Astrocyte (in vitro differentiated cells and primary cell): Measurements from ENCODE around the gene IL36G. TPM values are rescaled to one million over a fixed set of nuclear protein-coding genes. Genes with fewer than 3 reads are reported as not detected.

Source experiments
- DNase-seq: peaks from one replicate; pipeline ENCODE4 v3.0.0-alpha.2; 2010; ENCODE audit warnings: low read depth
- FAIRE-seq: peaks from 2 replicates; lab custom pipeline; 2011; peaks lifted over from hg19 to GRCh38; lab: Jason Lieb, UNC
- H2AFZ ChIP-seq: 2 replicates; pipeline ENCODE4 v1.6.0; 2012; ENCODE audit warnings: low read depth, low read length, inconsistent platforms
- H3K27ac ChIP-seq: 2 replicates; pipeline ENCODE4 v1.5.1; 2011; ENCODE audit warnings: low read depth, low read length, inconsistent platforms
- H3K27me3 ChIP-seq: 2 replicates; pipeline ENCODE4 v1.6.0; 2011; ENCODE audit warnings: low read length, inconsistent platforms; ENCODE audit not compliant: insufficient read depth
- H3K36me3 ChIP-seq: 2 replicates; pipeline ENCODE4 v1.5.1; 2011; ENCODE audit warnings: low read length, inconsistent platforms; ENCODE audit not compliant: insufficient read depth
- H3K4me1 ChIP-seq: 2 replicates; pipeline ENCODE4 v1.5.1; 2011; ENCODE audit warnings: low read length, inconsistent platforms; ENCODE audit not compliant: insufficient read depth
- H3K4me2 ChIP-seq: 2 replicates; pipeline ENCODE4 v1.6.0; 2012; ENCODE audit warnings: low read length, inconsistent platforms
- H3K4me3 ChIP-seq: 2 replicates; pipeline ENCODE4 v1.5.1; 2011; ENCODE audit warnings: low read depth, mild to moderate bottlenecking, low read length, inconsistent platforms; ENCODE audit not compliant: insufficient read depth
- H3K79me2 ChIP-seq: 2 replicates; pipeline ENCODE4 v1.6.0; 2012; ENCODE audit warnings: mild to moderate bottlenecking, low read length, inconsistent platforms; ENCODE audit not compliant: insufficient read depth
- H3K9ac ChIP-seq: 2 replicates; pipeline ENCODE4 v1.6.0; 2012; ENCODE audit warnings: mild to moderate bottlenecking, low read length, inconsistent platforms
- H3K9me3 ChIP-seq: 2 replicates; pipeline ENCODE4 v1.5.1; 2012; ENCODE audit warnings: low read depth, mild to moderate bottlenecking, low read length, inconsistent platforms; ENCODE audit not compliant: insufficient read depth
- H4K20me1 ChIP-seq: 2 replicates; pipeline ENCODE4 v1.6.0; 2012; ENCODE audit warnings: low read length, inconsistent platforms; ENCODE audit not compliant: insufficient read depth
- H3K27ac Mint-ChIP-seq: one replicate; pipeline ENCODE4 v1.8.0; 2021; ENCODE audit warnings: mild to moderate bottlenecking, mixed read lengths; ENCODE audit not compliant: unreplicated experiment
- H3K27me3 Mint-ChIP-seq: one replicate; pipeline ENCODE4 v1.8.0; 2021; ENCODE audit warnings: low read depth, mixed read lengths; ENCODE audit not compliant: unreplicated experiment
- H3K36me3 Mint-ChIP-seq: one replicate; pipeline ENCODE4 v1.8.0; 2021; ENCODE audit warnings: low read depth, mixed read lengths; ENCODE audit not compliant: unreplicated experiment
- H3K4me1 Mint-ChIP-seq: one replicate; pipeline ENCODE4 v1.8.0; 2021; ENCODE audit warnings: low read depth, mixed read lengths; ENCODE audit not compliant: unreplicated experiment
- H3K4me3 Mint-ChIP-seq: one replicate; pipeline ENCODE4 v1.8.0; 2021; ENCODE audit warnings: mild to moderate bottlenecking, moderate library complexity, mixed read lengths; ENCODE audit not compliant: unreplicated experiment
- H3K9me3 Mint-ChIP-seq: one replicate; pipeline ENCODE4 v1.8.0; 2021; ENCODE audit warnings: mild to moderate bottlenecking, mixed read lengths; ENCODE audit not compliant: unreplicated experiment
- CTCF ChIP-seq: IDR thresholded peaks from 2 replicates; pipeline ENCODE4 v1.5.1; 2011; ENCODE audit warnings: low read depth, mild to moderate bottlenecking, inconsistent platforms, low read length, moderate library complexity; ENCODE audit not compliant: insufficient read depth
- EZH2 ChIP-seq: IDR thresholded peaks from 2 replicates; pipeline ENCODE4 v1.6.1; 2012; ENCODE audit warnings: mild to moderate bottlenecking, low read length, inconsistent platforms; ENCODE audit not compliant: insufficient read depth
- total RNA-seq: library from RNA; stranded (reverse); gene quantifications from 2 replicates; pipeline ENCODE4 v1.2.1, GENCODE V29; 2021

The IL36G gene
- total RNA-seq, 1 donor from 2014 or later, result not detected

- Histone ChIP-seq H3K4me1 (no peaks in the 10 kb centered on the region), H4K20me1 (no peaks in the 10 kb centered on the region), H3K79me2 (no peaks in the 10 kb centered on the region), H3K4me3 (no peak overlapping the region), H3K9ac (no peak overlapping the region), H3K4me2 (no peak overlapping the region), H3K27me3 (peaks cover 3% of the 10 kb centered on the region), H2AFZ (no peak overlapping the region), H3K36me3 (no peaks in the 10 kb centered on the region), H3K9me3 (no peaks in the 10 kb centered on the region), H3K27ac (no peak overlapping the region)
- Mint-ChIP-seq H3K27me3 (peaks cover 2% of the 10 kb centered on the region), H3K9me3 (peaks cover 2% of the 10 kb centered on the region), H3K4me3 (no peak overlapping the region), H3K36me3 (no peaks in the 10 kb centered on the region), H3K27ac (no peak overlapping the region), H3K4me1 (peaks cover 6% of the 10 kb centered on the region)
- FAIRE-seq (no peak), DNase-seq (no peak)
- no peak for TF ChIP-seq EZH2
- TF ChIP-seq CTCF, result no peak
Observed at GRCh38 chr2:113009622-113010021, 31.8 kb downstream of the IL36G start.

GRCh38 chr2:113010088-113010487 is 32.3 kb downstream of the IL36G start:
- FAIRE-seq (no peak), DNase-seq (peak; percentile 8)
- H2AFZ ChIP-seq, result no peak overlapping the region
- no peak overlapping the region for H3K4me2 ChIP-seq
- no peaks in the 10 kb centered on the region for H4K20me1 ChIP-seq
- H3K9ac ChIP-seq, result no peak overlapping the region
- H3K27ac ChIP-seq, result no peak overlapping the region
- H3K4me1 ChIP-seq, result no peaks in the 10 kb centered on the region
- no peak overlapping the region for H3K4me3 ChIP-seq
- peaks cover 3% of the 10 kb centered on the region for H3K27me3 ChIP-seq
- Mint-ChIP-seq H3K4me1 (peaks cover 6% of the 10 kb centered on the region), H3K27me3 (peaks cover 4% of the 10 kb centered on the region), H3K9me3 (peaks cover 2% of the 10 kb centered on the region), H3K36me3 (no peaks in the 10 kb centered on the region), H3K27ac (peak overlapping the region; percentile 10), H3K4me3 (no peak overlapping the region)
- no peaks in the 10 kb centered on the region for H3K9me3 ChIP-seq
- no peaks in the 10 kb centered on the region for H3K36me3 ChIP-seq
- TF ChIP-seq CTCF, result no peak
- no peak for TF ChIP-seq EZH2
- no peaks in the 10 kb centered on the region for H3K79me2 ChIP-seq

- Mint-ChIP-seq H3K4me3 (no peak overlapping the region), H3K27me3 (peaks cover 10% of the 10 kb centered on the region), H3K4me1 (peaks cover 6% of the 10 kb centered on the region), H3K9me3 (peaks cover 2% of the 10 kb centered on the region), H3K36me3 (no peaks in the 10 kb centered on the region), H3K27ac (no peak overlapping the region)
- no peak overlapping the region for H3K4me3 ChIP-seq
- DNase-seq (no peak), FAIRE-seq (no peak)
- no peaks in the 10 kb centered on the region for H4K20me1 ChIP-seq
- no peak overlapping the region for H3K4me2 ChIP-seq
- no peaks in the 10 kb centered on the region for H3K79me2 ChIP-seq
- no peak overlapping the region for H3K27ac ChIP-seq
- no peaks in the 10 kb centered on the region for H3K36me3 ChIP-seq
- no peak for TF ChIP-seq EZH2
- TF ChIP-seq CTCF, result no peak
- H3K27me3 ChIP-seq, result peaks cover 3% of the 10 kb centered on the region
- H3K9ac ChIP-seq, result no peak overlapping the region
- H3K9me3 ChIP-seq, result no peaks in the 10 kb centered on the region
- no peak overlapping the region for H2AFZ ChIP-seq
- no peaks in the 10 kb centered on the region for H3K4me1 ChIP-seq
Observed at GRCh38 chr2:113011108-113011507, 33.3 kb downstream of the IL36G start.
